ENCODE data around the gene MARK3.

Gene MARK3

DNA sequence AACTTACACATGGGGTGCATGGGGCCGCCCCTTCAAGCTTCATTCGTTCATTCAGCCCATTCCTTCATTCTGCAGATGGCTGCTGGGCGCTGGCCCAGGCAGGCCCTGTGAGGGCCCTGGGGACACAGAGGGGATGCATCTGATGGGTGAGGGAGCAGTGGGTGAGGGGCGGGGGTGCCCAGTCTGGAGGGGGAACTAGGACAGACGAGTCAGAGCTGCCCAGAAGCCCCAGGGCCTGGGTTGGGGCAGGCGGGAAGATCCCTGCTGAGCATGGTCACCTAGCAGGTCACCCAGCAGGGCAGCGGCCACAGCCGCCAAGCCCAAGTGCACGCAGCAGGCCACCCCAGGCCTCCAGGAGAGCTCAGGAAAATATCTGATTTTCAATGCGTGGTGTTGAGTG is 157.9 kb downstream of the MARK3 start:
- DNase-seq (ENCODE audit: insufficient read length, low spot score), result no peak
- FAIRE-seq, result no peak
- no peak for TF ChIP-seq POLR2A (IDR thresholded peaks at IDR 0.05; ENCODE audit: low read depth, low read length)

DNA sequence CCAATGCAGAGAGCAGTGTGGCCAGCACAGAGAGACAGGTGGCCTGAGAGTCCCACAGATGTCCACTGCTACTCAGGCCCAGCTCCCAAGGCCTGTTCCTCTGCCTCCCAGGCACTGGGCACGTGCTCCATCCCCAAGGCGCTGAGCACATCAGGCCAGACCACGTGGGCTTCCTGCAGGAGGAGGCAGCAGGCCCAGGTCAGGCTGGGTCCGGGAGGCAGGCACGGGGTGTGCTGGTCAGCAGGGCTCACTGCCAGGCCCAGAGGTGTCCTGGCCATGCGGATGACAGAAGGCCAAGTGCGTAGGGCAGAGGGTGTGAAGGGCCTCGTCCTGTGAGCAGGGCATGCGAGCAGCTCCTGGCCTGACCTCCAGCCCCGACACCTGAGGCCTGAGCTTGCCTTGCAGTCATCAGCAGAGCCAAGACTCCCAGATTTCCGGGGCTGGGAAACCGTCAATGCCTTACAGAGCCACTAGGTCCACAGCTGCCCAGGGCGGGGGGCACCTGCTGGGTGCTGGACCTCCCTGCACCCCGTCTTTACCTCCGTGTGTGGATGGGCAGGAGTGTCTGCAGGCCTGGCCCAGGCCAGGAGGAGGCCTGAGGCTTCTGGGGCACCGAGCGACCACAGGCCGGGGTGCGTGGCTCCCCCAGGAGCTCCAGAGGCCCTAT is 158.6 kb downstream of the MARK3 start:
- DNase-seq (ENCODE audit: insufficient read length, low spot score) (no peak), FAIRE-seq (no peak)
- TF ChIP-seq POLR2A (IDR thresholded peaks at IDR 0.05; ENCODE audit: low read depth, low read length), result no peak

DNA sequence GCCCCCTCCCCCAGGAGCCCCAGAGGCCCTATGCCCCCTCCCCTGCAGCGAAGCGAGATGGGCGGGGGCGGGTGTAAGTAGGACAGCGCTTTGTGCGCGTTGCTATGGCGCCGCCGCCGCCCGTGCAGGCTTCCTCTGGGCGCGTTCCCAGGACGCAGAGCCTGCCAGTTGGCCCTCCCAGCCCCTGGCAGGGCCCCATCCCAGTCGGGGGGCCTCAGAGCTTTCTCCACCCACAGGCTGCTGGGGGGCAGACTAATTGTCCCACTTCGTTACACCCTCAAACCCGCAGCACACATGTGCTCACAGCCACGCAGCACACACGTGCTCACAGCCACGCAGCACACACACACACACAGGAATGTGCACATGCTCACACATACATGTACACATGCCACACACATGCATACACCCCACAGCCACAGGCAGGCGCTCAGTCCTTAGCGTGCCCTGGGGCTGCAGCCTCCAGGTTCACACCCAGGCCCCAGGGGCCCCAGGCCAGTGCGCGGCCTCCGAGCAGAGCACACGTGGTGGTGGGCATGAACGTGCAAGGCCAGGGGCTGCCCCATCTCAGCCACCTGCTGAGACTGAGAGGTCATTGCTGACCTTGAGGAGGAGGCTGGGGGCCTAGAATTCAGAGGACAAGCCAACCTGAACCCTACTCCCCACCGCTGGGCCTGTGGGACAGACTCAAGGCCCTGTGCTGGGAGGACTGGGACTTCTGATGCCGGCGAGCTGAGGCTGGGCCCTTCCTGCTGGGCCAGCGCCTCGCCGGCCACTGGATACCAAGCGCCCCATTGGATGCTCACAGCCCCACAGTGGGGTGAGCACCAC is 159.4 kb downstream of the MARK3 start:
- FAIRE-seq (no peak), DNase-seq (ENCODE audit: insufficient read length, low spot score) (no peak)
- no peak for TF ChIP-seq POLR2A (IDR thresholded peaks at IDR 0.05; ENCODE audit: low read depth, low read length)

DNA sequence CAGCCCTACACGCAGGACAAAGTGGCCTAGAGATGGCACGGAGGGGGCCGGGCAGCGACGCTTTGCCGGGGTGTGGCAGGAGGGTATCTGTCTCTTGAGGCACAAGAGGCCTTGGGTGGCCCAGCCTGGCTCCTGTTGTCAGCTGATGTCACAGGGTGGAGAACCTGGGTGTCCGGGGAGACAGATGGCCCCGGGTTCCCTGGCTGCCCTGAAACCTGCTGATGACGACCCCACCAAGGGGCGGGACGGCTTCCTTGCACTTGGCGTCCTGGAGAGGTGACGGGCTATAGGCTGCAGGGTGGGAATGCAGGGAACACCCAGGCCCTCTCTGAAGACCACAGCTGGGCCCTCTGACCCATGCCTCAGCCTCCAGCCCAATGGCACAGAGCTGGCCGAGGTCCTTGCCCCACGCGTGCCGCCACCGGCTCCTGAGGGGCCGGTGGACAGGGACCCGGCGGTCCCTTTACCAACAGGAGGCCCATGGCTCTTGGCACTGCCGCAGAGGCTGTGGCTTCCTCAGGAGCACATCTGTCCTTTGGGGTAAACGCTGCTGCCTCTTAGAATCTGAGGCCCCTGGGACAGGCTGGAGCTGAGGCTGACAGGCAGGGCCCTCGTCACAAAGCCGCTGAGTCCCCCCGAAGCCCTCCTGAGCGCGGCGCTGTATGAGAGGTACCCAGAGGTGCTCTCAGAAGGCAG is 160.2 kb downstream of the MARK3 start:
- FAIRE-seq (no peak), DNase-seq (ENCODE audit: insufficient read length, low spot score) (no peak)
- no peak for TF ChIP-seq POLR2A (IDR thresholded peaks at IDR 0.05; ENCODE audit: low read depth, low read length)

- DNase-seq (ENCODE audit: insufficient read length, low spot score) (no peak), FAIRE-seq (no peak)
- no peak for TF ChIP-seq POLR2A (IDR thresholded peaks at IDR 0.05; ENCODE audit: low read depth, low read length)
Observed at GRCh38 chr14:103545915-103546651, 160.9 kb downstream of the MARK3 start.

DNA sequence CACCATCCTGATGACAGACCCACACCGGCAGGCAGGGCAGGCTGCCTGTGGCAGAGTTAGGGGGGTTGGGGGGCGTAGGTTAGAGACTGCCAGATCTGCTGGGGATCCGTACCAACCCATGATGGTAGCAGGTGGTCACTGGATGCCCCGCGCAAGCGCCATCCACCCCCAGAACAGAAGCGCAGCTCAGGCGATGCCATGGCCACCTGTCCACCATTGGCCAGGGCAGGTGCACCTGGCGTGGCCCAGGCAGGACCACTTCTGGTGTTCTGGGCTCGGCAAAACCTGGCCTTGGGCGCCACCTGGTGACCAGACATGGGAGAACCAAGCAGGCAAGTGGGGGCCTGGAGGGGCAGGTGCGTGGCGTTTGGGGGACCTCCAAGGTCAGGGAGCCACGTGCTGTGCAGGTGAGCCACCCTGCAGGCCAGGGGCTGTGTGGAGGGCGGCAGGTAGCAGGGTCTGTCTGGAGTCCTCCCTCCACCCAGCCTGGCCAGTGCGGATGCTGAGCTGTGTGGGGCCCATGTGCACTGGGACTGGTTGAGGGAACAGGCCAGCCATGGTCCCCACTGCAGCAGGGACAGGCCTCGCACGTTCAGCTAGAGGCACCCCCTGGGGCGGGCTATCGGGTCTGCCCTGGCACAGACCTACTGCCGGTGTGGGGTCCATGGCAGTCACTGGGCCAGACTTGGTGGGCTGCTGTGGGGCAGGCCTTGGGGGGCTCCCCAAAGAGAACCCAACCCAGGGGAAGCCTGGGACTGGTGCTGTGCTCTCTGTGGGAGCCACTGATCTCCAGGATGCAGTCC is 161.6 kb downstream of the MARK3 start:
- DNase-seq (ENCODE audit: insufficient read length, low spot score), result peak; percentile 76
- FAIRE-seq, result peak; percentile 61
- TF ChIP-seq POLR2A (IDR thresholded peaks at IDR 0.05; ENCODE audit: low read depth, low read length), result no peak

DNA sequence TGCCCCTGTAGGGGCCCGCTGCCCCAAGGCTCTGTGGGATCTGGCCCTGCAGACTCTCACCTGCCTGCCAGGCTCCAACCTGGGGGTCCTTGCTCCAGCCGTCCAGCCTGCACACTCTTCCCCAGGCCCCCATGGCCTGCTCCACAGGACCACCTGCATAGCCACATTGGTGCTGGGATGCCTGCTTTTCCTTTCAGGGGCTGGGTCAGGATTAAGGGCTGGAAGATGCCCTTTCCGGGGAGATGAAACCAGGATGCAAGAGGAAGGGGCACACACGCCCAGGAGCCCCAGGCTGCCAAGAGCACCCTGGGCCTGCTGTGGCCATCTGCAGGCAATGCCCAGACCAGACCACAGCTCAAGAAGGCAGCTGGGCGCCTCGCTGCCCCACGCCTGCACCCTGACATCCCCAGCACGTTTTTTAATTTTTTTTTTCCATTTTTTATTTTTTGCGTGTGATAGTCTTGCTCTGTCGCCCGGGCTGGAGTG is 162.3 kb downstream of the MARK3 start:
- DNase-seq (ENCODE audit: insufficient read length, low spot score), result no peak
- FAIRE-seq, result no peak
- TF ChIP-seq POLR2A (IDR thresholded peaks at IDR 0.05; ENCODE audit: low read depth, low read length), result no peak

GRCh38 chr14:103547941-103548462 is 162.8 kb downstream of the MARK3 start:
- no peak for FAIRE-seq
- no peak for TF ChIP-seq POLR2A (IDR thresholded peaks at IDR 0.05; ENCODE audit: low read depth, low read length)
- no peak for DNase-seq (ENCODE audit: insufficient read length, low spot score)

DNA sequence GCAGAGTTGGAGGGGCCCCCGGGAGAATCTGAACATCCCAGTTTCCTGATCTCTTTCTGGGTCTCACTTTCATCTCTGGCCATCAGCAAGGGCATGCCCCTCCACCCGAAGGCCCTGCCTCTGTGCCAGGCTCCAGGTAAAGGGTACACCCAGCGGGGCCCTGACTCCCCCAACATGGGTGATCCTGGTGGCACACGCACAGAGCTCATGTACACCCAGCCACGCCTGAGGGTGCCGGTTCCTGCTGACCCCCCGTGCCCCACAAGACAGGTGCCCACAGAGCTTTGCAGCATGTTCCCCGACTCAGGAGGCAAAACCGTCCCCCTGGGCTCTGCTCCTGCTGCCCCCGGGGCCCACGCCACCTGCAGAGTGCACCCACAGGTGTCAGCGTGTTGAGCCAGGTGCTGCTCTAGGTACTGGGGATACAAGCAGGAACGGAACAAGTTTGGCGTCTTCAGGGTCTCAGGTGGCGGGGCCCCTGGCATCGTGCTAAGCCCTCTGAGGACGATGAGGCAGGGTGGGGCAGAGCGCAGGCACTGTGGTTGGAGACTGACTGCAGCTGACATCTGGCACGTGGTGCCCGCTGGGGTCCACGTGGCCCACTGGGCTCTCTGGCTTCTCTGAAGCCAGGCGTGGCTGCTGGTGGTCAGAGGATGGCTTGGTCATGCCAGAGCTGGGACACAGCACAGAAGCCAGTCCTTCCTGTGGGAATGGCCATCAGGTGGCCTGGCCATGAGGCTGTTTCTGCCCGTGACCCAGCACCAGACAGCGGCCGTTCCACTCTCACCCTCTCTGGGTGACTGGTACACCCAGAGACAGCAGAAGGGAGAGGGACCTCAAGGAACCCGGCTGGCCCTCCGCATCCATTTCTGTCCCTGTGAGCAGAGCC is 163.5 kb downstream of the MARK3 start:
- no peak for DNase-seq (ENCODE audit: insufficient read length, low spot score)
- no peak for FAIRE-seq
- no peak for TF ChIP-seq POLR2A (IDR thresholded peaks at IDR 0.05; ENCODE audit: low read depth, low read length)

- no peak for TF ChIP-seq POLR2A (IDR thresholded peaks at IDR 0.05; ENCODE audit: low read depth, low read length)
- no peak for DNase-seq (ENCODE audit: insufficient read length, low spot score)
- FAIRE-seq, result no peak
Observed at GRCh38 chr14:103549361-103550311, 164.4 kb downstream of the MARK3 start.

Measured in H54 (cell line).